GM19468 (cell line): ENCODE results near the gene PLCG2.
"Not testable (repeated sequence)": the region's sequence is repeated elsewhere in the genome, so short reads cannot be mapped to it uniquely, and the experiment has no call there.

Experiments
- ATAC-seq: cut with Tn5 transposase; IDR thresholded peaks from one replicate; pipeline ENCODE4 v1.9.1; 2021; ENCODE audit warnings: mild to moderate bottlenecking, moderate library complexity, moderate number of reproducible peaks; ENCODE audit not compliant: unreplicated experiment; ENCODE audit errors: extremely low read depth

PLCG2 gene

DNA sequence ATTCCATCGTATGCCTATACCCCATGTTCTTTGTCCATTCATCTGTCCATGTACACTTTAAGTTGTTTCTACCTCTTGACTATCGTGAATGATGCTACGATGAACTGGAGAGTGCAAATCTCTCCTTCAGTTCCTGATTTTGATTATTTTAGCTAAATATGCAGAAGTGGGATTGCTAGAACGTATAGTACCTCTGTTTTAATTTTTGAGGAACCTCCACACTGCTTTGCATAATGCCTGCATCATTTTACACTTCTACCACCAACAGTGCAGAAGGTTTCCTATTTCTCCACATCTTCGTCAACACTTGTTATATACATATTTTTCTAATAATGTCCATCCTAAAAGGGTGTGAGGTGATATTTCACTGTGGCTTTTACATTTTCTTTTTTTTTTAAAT, 188.3 kb downstream of the PLCG2 start:
- no peak for ATAC-seq

DNA sequence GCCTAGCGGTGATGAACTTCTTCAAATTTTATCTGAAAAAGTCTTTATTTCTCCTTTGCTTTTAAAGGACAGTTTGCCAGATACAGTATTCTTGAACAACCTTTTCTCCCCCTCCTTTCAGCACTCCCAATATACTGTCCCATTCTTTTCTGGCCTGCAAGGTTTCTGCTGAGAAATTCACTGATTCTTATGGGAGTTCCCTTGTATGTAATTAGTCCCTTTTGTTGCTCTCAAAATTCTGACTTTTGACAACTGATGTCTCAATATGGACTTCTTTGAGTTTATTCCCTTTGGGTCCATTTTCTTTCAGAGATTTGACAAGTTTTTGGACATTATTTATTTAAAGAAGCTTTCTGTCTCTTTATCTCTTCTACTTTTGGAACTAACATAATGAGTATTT, 192.8 kb downstream of the PLCG2 start:
- ATAC-seq: no peak

DNA sequence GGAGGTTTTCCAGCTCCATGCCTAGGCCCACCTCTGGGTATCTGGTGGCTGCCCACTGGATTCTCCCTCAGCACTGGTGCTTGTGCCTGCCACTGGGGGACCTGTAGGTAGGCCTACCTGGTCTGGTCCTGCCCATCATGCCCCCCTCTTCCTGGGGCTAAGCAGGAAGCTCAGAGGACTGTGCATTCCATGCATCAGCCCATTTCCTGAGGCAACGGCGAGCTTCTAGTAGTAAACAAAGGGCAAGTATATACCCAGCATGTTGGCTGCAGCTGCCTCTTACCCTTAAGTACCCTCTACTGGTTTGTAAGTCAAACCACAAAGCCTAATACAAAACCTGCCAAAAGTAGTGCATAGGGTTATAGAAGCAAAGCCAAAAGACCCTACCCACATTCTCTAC, 194.6 kb downstream of the PLCG2 start:
- no peak for ATAC-seq

DNA sequence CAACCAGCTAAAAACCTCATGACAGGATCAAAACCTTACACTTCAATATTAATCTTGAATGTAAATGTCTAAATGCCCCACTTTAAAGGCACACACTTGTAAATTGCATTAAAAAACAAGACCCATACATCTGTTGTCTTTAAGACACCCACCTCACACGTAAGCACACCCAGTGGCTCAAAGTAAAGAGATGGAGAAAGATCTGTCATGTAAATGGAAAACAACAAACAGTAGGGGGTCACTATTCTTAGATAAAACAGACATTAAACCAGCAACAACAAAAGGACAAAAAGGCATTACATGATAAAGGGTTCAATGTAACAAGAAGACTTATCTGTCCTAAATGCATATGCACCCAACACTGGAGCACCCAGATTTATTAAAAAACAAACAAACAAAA, 196.5 kb downstream of the PLCG2 start:
- no peak for ATAC-seq

DNA sequence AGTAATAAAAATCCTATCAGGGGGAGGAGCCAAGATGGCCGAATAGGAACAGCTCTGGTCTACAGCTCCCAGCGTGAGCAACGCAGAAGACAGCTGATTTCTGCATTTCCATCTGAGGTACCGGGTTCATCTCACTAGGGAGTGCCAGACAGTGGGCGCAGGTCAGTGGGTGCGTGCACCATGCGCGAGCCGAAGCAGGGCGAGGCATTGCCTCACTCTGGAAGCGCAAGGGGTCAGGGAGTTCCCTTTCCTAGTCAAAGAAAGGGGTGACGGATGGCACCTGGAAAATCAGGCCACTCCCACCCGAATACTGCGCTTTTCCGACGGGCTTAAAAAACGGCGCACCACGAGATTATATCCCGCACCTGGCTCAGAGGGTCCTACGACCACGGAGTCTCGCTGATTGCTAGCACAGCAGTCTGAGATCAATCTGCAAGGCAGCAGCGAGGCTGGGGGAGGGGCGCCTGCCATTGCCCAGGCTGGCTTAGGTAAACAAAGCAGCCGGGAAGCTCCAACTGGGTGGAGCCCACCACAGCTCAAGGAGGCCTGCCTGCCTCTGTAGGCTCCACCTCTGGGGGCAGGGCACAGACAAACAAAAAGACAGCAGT, 198.3 kb downstream of the PLCG2 start:
- ATAC-seq: not testable (repeated sequence)

DNA sequence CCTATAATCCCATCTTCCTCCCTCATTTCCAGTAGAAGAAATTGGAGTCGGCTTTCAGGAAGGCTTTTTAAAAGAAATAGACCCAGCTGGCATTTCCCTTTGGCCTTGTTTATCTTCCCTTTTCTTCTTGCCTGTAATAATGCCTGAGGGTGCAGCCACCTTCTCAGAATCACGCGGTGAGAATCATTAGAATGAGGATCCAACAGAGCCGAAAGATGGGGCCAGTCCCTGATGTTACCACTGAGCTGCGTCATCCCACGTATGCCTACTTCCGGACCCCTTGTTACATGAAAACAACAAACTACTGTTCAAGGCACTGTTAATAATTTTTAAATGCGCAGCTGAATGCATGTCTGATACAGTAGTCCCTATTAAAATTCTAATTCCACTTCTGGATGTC, 208.0 kb downstream of the PLCG2 start:
- no peak for ATAC-seq

DNA sequence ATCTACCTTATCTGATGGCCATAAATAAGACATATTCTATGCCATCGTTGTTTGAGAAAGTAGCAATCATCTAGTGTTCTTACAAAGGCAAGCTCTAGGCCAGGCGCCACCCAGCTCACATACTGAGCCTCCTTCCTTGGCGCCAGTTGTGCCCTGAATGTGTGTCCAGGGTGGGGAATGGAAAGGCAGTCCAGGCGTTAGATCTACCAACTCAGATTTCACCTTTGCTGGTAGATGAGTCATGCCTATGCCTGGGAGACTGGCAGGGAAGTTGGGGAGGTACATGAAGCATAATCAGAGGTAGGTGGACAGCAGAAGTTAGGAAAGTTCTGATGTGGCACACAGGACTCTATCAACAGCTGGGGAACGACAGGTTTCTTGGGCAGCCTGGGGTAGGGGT, 208.6 kb downstream of the PLCG2 start:
- no peak for ATAC-seq

DNA sequence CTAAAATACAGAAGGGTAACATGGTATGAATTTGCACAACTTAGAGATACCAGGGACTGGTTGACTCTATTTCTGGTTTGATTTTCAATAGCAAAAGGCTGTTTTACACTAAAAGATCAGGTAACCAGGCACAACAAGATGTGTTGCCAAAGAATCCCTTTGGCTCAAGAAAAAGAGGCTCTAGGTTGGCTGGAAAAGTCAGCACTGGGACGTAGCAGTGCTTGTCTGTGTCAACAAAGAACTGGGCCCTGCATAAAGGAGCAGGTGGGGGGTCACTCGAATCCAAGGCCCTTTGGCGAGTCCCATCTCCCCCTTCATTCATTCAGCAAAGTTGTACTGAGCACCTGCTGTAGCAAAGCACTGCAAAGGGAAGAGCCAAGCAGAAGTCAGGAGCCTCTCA, 213.8 kb downstream of the PLCG2 start:
- no peak for ATAC-seq

DNA sequence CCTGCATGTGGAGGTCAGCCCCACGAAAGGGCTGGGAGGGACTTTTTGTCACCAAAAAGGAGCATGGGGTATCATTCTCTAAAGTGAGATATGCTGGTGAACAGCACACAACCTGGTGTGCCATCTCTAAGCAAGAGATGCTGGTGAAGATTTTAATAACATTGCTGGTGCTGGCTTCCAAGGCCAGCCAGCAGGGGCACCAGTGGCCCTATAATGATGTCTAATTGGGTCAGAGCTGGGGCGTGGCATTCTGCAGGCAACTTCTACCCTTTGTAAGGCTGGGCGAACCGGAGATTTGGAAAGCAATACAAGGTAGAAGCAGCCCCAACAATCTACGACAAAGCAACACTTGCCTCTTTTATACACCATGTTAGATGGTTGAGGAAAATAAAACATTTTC, 215.4 kb downstream of the PLCG2 start:
- ATAC-seq: no peak

DNA sequence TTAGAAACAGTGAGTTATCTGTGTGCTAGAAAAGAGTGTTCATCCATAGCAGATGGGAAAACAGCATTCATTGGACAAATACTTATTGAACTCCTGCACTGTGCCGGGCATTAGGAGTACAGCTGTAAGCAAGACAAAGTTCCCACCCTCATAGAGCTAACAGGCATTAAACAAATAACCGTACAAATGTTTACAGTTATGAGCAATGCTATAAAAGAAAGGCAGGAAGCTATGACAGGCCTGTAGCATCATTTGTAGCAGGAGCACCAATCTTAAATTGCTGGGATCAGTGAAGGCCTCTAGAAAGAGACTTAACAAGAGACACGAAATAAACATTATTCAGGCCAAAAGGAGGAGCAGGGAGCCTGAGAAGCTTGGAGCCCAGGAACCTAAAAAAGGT, 216.6 kb downstream of the PLCG2 start:
- ATAC-seq: no peak

DNA sequence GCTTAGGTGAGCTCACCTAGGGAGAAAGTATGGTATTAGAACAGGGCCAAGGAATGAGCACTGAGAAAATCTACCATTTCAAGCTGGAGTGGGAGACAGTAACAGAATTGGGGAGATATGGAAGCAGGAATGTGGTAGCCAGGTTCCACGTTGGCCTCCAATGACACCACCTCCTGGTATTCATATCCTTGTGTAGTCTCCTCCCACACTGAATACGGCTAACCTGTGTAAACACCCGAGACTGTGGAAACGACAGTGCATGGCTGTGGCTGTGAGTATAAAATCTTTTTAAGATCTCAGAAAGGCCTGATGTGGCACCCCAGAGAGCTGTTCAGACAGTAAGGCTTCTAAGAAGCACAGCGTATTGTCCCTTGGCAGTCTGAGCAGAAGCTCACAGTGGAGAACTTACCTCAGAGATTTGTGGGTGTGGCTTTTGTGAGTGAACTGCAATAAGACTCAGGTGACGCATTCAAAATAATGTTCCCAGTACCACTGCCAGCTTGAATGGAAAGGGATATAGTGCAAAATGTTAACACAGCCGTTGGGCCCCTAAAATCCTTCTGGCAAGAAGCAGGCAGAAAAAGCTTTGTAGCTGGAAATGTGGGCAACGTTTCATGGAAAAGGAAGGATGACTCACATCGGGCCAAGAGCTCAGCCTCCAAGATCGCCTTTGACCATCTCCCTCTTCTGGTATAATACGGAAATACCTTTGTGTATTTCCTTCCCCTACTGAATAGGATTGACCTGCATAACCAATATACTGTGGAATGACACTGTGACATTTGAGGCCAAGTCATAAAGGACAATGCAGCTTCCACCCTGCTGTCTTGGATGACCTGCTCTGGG, 217.8 kb downstream of the PLCG2 start:
- no peak for ATAC-seq

DNA sequence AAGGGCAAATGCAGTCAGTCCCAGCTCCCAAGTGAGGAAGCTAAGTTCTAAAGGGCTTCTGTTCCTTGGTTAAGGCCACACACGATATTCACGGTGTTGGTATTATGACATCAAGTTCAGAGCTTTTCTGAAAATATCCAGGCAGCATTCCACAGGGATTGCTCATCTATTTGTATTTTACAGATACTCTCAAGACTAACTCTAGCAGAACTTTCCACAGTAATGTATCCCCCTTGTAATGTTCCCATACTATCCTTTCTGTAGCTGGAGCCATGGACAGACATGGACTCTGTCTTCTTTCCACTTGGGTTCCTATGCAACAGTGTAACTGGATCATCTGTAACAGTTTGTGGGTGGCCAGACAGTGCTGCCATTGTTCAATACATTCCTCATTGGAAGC, 218.6 kb downstream of the PLCG2 start:
- ATAC-seq: no peak

DNA sequence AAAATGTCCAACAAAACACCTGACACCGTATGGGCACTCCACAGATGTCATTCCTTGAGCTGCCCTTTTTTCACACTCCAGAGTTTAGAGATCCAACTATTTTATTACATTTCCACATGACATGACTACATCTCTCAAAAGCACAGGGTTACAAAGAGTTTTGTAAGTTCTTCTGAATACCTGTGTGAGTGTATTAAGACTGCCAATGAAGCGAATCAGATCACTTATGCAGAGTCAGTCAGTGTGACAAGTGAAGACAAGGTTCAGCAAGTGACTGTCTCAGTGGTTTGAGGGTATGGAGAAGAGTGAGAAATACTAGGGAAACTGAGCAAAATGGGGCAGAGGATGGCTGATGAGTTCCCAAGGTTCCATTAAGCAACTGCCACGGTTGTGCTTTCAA, 223.7 kb downstream of the PLCG2 start:
- ATAC-seq: no peak

DNA sequence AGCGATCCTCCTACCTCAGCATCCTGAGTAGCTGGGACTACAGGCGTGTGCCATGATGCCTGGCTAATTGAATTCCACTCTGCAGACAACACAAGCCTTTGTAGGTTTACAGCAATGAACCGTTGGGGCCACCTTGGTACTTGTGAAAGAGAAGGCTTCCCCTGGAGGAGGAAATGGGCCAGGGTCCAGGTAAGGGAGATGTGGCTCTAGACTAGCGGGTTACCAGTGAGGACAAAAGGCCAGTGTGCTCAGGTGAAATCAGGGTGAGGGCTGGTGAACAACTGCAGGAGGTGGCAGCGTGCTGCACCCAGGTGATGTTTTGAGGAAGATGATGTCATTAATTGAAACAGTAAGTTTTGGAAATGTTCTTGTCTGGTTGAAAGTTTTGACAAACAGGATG, 225.5 kb downstream of the PLCG2 start:
- no peak for ATAC-seq

DNA sequence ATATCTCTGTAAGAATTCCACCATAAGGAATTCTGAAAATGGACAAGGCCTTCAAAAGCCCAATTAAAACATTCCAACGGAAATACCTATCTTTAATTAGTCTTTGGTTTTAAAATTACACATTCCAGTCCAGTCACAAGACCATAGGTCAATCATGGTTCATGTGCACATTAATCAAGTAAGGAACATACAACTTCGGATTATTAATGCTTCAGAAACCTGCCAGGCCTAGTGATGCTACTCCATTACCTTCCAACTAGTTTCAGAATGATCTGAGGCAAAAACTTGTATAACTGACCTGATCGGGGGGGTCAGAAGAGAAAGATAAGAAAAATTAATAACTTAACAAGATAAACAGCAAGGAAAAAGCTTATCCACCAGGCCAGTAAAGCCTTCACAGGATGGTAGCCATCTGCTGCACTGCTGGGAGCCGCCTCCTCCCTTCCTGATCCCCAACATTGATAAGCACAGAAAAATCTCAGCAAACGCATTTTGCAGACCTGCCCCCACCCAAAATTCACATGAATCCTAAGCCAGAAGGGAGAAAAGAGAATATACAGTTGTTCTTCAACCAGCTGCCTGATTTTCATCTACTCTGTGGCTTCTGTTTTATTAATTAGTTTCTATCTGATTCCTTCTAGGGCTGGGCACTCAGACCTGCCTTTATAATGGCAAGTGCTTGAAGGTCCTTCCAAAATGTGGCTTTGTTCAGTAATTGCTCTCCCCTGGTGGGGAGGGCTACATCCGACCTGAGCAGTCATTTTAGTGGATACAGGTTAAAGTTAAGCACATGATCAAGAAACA, 226.1 kb downstream of the PLCG2 start:
- ATAC-seq: no peak

DNA sequence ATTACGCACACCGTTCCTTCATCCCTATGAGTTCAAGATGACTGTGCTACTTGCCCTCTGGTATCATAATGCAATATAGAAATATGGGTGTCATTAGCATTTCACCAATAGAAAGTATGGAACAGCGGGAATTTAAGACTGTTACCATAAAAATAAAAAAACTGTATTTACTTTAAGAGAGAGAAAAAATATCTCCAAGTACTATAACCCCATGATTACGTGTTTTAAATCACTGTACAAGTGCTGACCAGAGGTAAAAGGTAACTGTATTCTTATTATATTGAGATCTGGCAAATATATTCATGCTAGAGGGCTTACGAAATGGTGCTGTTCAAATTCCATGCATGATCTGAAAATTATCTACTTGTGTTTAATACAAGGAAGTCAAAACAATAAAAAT, 226.9 kb downstream of the PLCG2 start:
- ATAC-seq: no peak

DNA sequence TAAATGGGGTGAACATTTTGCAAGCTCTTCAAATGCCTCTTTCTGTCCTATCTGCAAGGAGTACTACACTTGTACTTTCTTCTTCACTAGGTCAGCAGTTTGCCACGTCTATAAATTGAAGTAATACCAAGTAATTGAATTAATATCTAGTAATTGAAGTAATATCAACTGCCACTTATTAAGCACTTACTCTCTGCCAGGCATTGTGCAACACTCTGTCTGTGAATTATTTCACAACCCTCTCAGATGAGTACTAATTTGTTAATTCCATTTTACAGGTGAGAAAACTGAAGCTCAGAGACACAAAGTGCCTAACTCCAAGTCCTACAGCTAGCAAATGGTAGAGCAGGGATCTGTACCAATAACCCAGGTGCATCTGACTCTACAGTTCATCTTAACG, 228.1 kb downstream of the PLCG2 start:
- ATAC-seq: no peak

DNA sequence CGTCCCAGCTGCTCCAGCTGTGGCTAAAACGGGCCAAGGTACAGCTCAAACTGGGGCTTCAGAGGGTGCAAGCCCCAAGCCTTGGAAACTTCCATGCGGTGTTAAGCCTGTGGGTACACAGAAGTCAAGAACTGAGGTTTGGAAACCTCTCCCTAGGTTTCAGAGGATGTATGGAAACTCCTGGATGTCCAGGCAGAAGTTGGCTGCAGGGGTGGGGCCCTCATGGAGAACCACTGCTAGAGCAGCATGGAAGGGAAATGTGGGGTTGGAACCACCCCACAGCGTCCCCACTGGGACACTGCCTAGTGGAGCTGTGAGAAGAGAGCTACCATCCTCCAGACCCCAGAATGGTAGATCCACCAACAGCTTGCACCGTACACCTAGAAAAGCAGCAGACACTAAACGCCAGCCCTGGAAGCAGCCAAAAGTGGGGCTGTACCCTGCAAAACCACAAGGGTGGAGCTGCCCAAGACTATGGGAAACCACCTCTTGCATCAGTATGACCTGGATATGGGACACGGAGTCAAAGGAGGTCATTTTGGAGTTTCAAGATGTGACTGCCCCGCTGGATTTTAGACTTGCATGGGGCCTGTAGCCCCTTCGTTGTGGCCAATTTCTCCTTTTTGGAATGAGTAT, 230.0 kb downstream of the PLCG2 start:
- no peak for ATAC-seq

DNA sequence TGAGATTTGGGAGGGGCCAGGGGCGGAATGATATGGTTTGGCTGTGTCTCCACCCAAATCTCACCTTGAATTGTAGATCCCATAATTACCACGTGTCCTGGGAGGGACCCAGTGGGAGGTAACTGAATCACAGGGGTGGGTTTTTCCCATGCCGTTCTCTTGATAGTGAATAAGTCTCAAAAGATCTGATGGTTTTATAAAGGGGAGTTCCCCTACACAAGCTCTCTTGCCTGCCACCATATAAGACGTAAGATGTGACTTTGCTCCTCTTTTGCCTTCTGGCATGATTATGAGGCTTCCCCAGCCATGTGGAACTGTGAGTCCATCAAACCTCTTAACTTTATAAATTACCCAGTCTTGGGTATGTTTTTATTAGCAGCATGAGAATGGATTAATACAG, 230.7 kb downstream of the PLCG2 start:
- not testable (repeated sequence) for ATAC-seq

DNA sequence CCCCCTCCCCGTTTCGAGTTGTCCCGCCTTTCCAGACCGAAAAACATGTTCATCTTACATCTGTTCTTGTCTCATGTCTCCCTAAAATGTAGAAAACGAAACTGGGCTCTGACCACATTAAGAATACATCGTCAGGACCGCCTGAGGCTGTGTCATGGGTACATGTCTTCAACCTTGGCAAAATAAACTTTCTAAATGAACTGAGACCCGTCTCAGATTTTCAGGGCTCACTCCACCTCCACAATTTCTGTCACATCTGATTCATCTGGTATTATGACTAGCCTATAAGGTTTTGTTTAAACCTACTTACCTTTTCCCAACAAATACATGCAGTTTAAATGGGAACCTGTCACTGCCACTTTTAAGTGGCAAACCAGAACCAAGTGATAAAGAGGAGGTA, 231.6 kb downstream of the PLCG2 start:
- ATAC-seq: no peak

DNA sequence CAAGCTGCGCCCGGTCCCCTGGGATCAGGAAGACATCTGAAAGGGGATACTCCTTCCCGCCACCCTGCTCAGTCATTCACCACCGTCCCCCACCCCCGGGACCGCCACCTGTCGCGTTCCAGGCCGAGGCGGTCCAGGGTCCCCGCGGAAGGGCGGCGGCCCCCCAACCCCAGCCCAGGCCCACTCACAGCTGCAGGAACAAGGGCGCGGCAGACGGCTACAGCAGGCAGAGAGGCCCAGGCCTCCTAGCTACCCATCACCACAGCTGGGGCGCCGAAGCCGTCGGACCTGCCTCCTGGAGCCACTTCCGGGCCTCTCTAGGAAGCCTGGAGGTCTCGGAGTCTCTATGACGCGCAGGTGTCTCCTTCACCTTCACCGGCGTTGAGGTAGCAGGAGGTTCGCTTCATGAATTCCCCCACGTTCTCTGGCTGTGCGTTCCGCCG, 232.1 kb downstream of the PLCG2 start, which contains the start of gene SDR42E1:
TSS of gene SDR42E1 (minus strand) at position 272 of the 443 bp plus-strand sequence. CDS start 10,612 bp downstream, outside the sequence.
- peak; percentile 75 for ATAC-seq
